GM06990 (cell line): ENCODE results near the gene PALLD.

Source experiments
- DNase-seq: peaks from one replicate; pipeline ENCODE4 v3.0.0-alpha.2; 2011; ENCODE audit not compliant: insufficient read length; ENCODE audit errors: extremely low read depth
- H3K27me3 ChIP-seq: replicated peaks from 2 replicates; pipeline ENCODE4 v1.6.0; 2011; ENCODE audit warnings: low read length; ENCODE audit not compliant: control insufficient read depth, insufficient read depth
- H3K36me3 ChIP-seq: 2 replicates; pipeline ENCODE4 v1.5.1; 2011; ENCODE audit warnings: low read length; ENCODE audit not compliant: control insufficient read depth, insufficient read depth
- H3K4me3 ChIP-seq: replicated peaks from 2 replicates; pipeline ENCODE4 v1.5.1; 2011; ENCODE audit warnings: low read depth, mild to moderate bottlenecking, control low read depth, low read length
- CTCF ChIP-seq: IDR thresholded peaks from 2 replicates; pipeline ENCODE4 v1.5.1; 2011; ENCODE audit warnings: low read length, control low read depth, mild to moderate bottlenecking, inconsistent platforms; ENCODE audit not compliant: insufficient read depth, poor library complexity, severe bottlenecking

Gene PALLD

GRCh38 chr4:168811786-168812651 lies 315.2 kb downstream of the PALLD start:
- 0 out of 2 replicates have a peak, but pooled peaks cover 1% of the 10 kb centered on the region for H3K27me3 ChIP-seq
- no peak overlapping the region for H3K4me3 ChIP-seq
- DNase-seq, result no peak
- H3K36me3 ChIP-seq, result no peaks in the 10 kb centered on the region
- no peak for TF ChIP-seq CTCF

GRCh38 chr4:168812806-168813205 lies 316.0 kb downstream of the PALLD start:
- no peak for TF ChIP-seq CTCF
- no peaks in the 10 kb centered on the region for H3K36me3 ChIP-seq
- 0 out of 2 replicates have a peak, but pooled peaks cover 1% of the 10 kb centered on the region for H3K27me3 ChIP-seq
- DNase-seq, result no peak
- no peak overlapping the region for H3K4me3 ChIP-seq

GRCh38 chr4:168813890-168814289 lies 317.0 kb downstream of the PALLD start:
- H3K27me3 ChIP-seq, result 0 out of 2 replicates have a peak, but pooled peaks cover 1% of the 10 kb centered on the region
- no peaks in the 10 kb centered on the region for H3K36me3 ChIP-seq
- no peak for TF ChIP-seq CTCF
- no peak overlapping the region for H3K4me3 ChIP-seq
- DNase-seq, result no peak

- no peak overlapping the region for H3K4me3 ChIP-seq
- H3K36me3 ChIP-seq, result no peaks in the 10 kb centered on the region
- no peak for TF ChIP-seq CTCF
- H3K27me3 ChIP-seq, result 0 out of 2 replicates have a peak, but pooled peaks cover 1% of the 10 kb centered on the region
- DNase-seq, result no peak
Measured at GRCh38 chr4:168815379-168816345, 318.8 kb downstream of the PALLD start.

GRCh38 chr4:168817370-168817769 lies 320.5 kb downstream of the PALLD start:
- TF ChIP-seq CTCF, result no peak
- 0 out of 2 replicates have a peak, but pooled peaks cover 1% of the 10 kb centered on the region for H3K27me3 ChIP-seq
- H3K36me3 ChIP-seq, result no peaks in the 10 kb centered on the region
- DNase-seq, result no peak
- H3K4me3 ChIP-seq, result no peak overlapping the region
